Gastrocnemius medialis (tissue), 4 donors: ENCODE data around the gene CAPN5.

Source experiments
- POLR2A ChIP-seq, 2 donors: fragments of 450-650 bp; IDR thresholded peaks; one replicate each; pipeline ENCODE4 v1.6.1; 2017; ENCODE audit warnings: antibody characterized with exemption in 2 of 2, mild to moderate bottlenecking in 2 of 2, moderate library complexity in 2 of 2
- TF ChIP-seq, protein P1 (sequence below), 5 experiments: fragments of 450-650 bp in 3 of 5; fragments of 200-600 bp in 2 of 5; sonication (generic) in 2 of 5; IDR thresholded peaks in 4 of 5; conservative IDR thresholded peaks in 1 of 5; 1 replicate in 4 of 5; 2 replicates in 1 of 5; pipeline ENCODE4 v1.5.1; 2016 to 2019; ENCODE audit warnings: antibody characterized with exemption in 5 of 5, mild to moderate bottlenecking in 3 of 5, moderate library complexity in 3 of 5

DNA sequence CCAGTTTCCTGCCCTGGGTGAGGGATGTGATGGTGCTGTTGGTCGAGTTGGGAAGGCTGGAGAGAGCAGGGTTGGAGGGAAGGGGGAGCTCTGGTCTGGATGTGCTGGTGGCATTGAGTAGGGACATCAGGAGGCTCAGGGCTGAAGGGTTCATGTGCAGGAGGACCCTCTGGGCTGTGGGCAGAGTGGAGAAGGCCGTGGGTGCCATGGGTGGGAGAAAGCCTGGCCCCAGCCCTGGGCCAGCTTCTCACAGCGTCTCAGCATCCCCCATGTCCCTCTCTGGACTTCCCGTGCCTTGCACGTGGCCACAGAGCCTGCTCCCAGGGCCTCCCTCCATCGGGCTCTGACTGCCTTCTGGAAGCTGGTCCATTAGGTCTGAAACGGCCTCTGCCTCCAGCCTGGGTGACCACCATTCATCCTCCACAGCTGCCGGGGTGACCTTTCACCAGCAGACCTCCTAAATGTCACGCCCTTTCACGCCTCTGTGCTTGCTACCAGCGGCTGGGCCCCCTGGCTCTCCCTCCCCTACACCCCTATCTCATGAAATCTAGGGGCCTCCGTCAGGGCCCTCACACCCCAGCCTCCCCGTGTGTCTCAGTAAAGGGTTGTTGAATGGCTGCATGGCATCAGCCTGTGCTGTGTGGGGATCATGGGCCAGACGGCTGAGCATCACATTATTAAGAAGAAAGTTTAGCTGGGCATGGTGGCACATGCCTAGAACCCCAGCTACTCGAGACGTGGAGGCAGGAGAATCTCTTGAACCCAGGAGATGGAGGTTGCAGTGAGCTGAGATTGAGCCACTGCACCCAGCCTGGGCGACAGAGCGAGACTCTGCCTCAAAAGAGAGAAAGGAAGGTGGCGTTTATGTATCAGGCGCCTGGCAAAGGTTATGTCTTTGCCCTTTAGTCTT lies 86.8 kb downstream of the CAPN5 start:
- no peak for TF ChIP-seq POLR2A (IDR thresholded peaks at IDR 0.05)
- TF ChIP-seq, protein P1, sequence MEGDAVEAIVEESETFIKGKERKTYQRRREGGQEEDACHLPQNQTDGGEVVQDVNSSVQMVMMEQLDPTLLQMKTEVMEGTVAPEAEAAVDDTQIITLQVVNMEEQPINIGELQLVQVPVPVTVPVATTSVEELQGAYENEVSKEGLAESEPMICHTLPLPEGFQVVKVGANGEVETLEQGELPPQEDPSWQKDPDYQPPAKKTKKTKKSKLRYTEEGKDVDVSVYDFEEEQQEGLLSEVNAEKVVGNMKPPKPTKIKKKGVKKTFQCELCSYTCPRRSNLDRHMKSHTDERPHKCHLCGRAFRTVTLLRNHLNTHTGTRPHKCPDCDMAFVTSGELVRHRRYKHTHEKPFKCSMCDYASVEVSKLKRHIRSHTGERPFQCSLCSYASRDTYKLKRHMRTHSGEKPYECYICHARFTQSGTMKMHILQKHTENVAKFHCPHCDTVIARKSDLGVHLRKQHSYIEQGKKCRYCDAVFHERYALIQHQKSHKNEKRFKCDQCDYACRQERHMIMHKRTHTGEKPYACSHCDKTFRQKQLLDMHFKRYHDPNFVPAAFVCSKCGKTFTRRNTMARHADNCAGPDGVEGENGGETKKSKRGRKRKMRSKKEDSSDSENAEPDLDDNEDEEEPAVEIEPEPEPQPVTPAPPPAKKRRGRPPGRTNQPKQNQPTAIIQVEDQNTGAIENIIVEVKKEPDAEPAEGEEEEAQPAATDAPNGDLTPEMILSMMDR (IDR thresholded peaks at IDR 0.05 in 4 of 5, conservative IDR thresholded peaks at IDR 0.05 in 1 of 5) = no peak
